Fibroblast of skin of right biceps (primary cell): ENCODE measurements around the gene SPEM3.

Source experiments
- DNase-seq: peaks from one replicate; pipeline ENCODE4 v3.0.0-alpha.2; 2013

Gene SPEM3

DNA sequence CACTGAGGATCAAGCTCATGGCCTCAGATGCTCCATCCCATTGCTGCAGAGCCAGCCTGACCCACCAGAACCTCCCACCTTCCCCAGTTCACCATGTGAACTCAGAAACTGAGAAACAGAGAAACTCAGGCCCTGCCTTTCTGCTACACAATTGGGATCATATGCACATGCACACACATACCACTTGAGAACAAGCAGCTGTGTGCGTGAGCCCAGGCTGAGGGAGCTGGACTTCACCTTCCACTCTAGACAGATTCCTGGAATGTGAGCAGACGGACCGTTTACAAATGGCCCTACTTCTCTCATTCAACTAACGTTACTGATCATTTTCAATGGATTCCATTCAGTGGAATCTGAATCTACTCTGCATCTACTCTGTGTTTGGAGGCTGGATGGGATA, 5.0 kb upstream of the SPEM3 start:
- no peak for DNase-seq

DNA sequence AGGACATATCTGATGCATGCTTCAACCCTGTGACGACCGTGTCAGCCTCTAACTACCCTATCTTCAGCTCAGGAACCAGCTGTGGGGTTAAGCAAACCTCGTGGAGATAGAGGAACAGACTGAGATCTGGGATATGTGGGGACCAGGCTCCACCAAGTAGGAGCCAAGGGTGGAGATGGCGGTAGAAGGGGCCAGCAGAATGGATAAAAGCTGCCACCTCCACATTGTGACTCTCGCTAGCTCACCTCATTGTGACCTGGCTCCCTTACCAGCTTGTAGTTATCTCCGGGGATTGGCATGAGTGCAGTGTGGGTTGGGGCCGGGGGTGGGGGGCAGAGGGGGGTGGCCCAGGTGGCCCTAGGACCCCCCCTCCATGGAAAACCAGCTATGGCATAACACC, 3.3 kb upstream of the SPEM3 start, which contains the start of gene SPEM2:
TSS of gene SPEM2 (plus strand) at position 301 of the 400 bp plus-strand sequence. CDS start at position 374, 73 bp downstream.
- no peak for DNase-seq

DNA sequence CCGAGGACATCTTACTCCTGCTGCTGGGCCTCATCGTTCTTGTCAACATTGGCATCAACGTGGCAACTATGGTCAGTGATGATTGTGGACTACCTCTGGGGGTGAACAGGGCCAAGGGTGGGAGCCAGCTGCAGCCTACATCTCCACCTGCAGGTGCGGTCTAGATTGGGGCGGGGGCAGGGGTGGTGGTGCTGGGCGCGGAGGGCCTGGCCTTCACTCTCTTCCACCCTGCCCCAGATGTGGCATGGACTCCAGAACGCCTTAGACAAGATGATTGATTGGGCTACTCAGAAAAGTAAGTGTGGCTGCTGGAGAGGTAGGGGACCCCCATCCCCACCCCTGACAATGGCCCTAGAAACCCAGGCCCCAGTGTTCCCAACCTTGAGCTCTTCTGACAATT, 2.9 kb upstream of the SPEM3 start:
- no peak for DNase-seq

DNA sequence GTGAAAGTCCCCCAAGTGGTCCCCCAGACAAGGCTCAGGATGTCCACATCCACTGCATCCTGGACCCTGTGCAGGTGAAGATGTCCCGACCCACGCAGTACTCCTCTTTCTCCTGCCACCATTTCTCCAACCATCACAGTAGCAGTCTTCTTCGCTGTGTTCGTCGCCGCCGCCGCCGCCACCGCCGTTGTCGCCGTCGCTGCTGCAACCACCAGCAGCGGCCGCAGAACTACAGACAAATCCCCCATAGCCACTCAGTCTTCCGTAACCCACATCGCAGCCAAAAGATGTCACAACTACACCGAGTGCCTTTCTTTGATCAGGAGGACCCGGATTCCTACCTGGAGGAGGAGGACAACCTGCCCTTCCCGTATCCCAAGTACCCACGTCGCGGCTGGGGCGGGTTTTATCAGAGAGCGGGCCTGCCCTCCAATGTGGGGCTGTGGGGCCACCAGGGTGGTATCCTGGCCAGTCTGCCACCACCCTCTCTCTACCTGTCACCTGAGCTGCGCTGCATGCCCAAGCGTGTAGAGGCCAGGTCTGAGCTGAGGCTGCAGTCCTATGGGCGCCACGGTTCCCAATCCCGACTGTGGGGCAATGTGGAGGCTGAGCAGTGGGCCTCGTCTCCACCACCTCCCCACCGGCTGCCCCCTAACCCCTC, 2.3 kb upstream of the SPEM3 start:
- DNase-seq: no peak

DNA sequence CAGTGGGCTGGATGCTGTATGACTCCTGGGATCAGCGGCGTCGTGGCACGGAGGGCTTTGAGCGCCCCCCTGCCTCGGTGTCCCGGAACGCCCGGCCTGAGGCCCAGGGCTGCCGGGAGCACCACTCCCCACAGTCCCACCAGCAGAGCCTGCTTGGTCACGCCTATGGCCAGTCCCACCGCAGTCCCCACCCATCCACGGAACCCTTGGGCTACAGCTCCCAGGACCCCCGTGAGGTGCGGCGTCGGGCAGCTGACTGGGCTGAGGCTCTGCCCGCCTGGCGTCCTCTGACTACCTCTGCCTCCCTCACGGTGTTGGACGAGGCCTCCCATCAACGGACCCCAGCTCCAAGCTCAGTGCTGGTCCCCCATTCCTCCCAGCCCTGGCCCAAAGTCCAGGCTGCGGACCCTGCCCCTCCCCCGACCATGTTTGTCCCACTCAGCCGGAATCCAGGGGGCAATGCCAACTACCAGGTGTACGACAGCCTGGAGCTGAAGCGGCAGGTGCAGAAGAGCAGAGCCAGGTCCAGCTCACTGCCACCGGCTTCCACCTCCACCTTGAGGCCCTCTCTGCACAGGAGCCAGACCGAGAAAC, 1.7 kb upstream of the SPEM3 start:
- no peak for DNase-seq

DNA sequence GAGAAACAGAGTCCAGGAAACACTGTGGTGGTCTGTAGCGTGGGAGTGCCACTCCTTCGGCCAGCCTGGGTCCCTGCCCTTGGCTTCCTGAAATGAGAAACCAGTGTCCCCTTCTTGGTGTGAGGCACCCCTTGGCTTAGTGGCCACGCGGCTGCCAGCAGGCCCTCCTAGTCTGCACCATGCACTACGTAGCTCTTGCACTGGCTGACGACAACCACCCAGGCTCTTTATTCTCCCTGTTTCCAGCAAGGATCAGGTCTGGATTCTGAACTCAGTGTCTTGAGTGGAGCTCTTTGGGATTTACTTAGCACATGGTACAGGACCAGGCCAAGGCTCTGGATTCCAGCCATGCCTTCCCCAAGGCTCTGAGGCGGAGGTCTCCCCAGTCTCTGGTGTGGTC, 1.1 kb upstream of the SPEM3 start:
- no peak for DNase-seq

DNA sequence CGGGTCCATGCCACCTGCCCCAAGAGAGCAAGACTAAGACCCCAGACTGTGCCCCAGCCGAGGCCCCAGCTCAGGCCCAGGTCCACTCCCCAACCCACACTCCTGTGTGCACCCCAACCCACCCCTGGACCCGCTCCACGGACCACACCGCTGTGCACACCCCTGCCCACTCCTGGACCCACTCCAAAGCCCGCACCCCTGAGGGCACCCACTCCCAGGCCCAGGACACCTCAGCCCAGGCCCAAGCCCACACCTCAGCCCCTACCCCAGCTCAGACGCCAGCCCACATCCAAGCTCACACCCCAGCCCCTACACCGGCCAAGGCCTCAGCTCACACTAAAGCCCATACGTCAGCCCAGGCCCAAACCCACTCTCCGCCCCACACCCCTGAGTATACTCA, 1.1 kb downstream of the SPEM3 start:
- no peak for DNase-seq

DNA sequence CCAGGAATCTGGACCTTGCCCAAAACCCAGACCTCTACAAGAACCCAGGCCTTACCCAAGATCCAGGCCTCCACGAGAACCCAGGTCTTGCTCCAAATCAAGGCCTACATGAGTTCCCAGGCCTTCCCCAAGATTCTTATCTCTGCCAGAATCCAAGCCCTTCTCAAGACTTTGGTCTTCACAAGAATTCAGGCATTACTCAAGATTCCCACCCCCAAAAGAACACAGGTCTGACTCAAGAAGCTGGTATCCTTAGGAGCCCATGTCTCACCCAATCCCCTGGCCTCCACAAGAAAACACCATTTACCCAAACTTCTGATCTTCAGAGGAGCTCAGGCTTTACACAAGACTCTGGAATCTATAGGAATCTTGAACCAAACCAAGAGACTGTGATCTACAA, 2.6 kb downstream of the SPEM3 start:
- DNase-seq: peak; percentile 47

DNA sequence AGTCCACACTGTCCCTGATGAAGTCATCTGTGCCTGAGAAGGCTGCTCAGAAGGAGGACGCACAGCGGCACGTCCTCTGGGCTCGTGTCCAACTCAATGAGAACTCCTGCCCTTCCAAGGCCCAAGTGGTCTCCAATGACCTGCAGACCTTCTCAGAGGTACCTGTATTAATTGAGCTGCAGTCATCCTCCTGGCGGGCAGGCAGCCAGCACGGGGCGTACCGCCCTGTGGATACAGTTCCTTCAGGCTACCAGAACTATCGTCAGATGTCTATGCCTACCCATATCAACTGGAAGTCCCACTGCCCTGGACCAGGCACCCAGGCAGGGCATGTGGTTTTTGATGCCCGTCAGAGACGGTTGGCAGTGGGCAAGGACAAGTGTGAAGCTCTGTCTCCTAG, 3.6 kb downstream of the SPEM3 start:
- no peak for DNase-seq

DNA sequence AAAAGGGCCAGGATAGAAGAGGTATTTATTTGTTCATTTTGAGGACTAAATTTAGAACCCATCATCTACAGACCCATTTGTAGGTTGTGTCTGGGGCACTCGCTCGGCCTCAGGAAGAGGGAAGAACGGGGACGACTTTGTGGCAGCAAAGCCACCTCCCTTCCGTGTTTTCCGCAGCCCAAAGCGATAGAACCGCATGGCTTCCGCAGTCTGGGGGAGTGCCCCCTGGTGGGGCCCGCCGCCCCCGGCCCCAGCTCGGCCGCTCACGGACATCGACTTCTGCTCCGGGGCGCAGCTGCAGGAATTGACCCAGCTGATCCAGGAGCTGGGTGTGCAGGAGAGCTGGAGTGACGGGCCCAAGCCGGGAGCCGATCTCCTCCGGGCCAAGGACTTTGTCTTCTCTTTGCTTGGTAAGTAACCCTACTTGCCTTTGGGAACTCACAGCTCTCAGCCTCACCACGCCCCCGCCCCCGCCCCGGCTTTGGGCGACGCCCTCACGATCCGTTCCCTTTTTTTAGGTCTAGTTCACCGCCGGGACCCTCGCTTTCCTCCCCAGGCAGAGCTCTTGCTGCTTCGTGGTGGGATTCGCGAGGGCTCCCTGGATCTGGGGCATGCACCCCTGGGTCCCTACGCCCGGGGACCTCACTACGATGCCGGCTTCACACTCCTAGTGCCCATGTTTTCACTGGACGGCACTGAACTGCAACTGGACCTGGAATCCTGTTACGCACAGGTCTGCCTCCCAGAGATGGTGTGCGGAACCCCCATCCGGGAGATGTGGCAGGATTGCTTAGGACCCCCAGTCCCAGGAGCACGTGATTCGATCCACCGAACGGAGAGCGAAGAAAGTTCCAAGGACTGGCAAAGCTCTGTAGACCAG, 7.3 kb downstream of the SPEM3 start:
- no peak for DNase-seq

DNA sequence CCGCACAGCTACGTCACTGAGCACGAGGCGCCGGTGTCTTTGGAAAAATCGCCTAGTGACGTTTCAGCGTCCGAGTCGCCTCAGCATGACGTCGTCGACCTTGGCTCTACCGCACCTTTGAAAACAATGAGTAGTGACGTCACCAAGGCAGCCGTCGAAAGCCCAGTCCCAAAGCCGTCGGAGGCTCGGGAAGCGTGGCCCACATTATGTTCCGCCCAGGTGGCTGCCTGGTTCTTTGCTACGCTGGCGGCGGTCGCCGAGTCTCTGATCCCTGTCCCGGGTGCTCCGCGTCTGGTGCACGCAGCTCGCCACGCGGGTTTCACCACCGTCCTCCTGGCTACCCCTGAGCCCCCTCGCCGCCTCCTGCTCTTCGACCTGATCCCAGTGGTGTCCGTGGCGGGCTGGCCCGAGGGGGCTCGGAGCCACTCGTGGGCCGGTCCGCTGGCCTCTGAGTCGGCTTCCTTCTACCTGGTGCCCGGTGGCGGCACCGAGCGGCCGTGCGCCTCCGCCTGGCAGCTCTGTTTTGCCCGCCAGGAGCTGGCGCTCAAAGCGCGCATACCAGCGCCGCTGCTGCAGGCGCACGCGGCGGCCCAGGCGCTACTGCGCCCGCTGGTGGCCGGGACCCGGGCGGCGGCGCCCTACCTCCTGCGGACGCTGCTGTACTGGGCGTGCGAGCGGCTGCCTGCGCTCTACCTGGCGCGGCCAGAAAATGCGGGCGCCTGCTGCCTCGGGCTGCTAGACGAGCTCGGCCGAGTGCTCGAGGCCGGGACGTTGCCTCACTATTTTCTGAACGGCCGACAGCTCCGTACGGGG, 8.1 kb downstream of the SPEM3 start:
- peak; percentile 77 for DNase-seq

DNA sequence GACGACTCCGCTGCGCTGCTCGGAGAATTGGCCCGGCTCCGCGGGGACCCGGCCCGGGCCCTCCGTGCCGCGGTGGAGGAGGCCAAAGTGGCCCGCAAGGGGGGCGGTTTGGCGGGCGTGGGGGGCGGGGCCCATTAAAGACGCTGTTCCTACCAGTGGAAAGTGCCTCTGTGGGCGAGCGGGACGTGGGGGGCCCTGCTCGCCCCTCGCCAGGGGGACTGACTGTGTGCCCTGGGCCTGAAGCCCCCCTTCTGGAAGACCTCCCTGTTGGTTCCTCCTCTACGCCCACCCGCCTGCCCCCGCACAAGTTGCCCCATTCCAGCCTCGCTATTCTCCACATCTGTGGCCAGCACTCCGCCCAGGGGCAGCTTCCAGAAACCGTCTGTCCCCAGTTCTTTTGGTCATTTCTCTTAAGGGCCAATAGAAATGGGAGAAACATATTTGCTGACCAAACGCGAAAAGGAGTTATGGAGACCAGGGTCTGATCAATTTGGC, 8.8 kb downstream of the SPEM3 start:
- no peak for DNase-seq

DNA sequence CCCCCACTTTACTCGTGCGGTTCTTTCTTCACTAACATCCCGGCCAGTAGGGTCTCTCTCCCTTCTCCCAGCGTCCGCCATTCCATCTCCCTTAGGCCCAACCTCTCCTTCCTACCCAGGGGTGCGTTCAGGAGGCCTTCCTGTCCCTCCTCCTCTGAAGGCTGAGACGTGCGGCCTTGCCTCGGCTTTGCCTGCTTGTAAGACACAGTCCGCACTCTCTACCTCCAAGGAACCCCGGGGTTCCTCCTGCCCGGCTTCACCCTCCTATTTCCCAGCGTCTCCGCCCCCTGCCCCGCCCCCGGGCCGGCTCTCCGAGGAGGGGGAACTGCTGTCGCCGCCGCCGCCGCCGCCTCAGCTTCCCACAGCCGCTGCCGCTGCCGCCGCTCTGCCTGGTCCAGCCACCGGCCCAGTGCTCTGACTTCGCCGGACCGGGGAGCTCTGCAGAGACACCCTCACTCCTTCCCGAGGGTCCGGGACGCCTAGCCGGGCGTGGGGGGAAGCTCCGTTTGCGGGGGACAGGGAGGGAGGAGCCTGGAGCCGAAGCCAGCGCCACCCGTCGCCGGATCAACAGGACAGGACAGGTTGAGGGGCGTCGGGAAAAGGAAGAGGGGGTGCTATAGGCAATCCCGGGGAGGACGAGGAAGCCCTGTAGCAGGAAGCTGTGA, 9.4 kb downstream of the SPEM3 start:
- DNase-seq: no peak

DNA sequence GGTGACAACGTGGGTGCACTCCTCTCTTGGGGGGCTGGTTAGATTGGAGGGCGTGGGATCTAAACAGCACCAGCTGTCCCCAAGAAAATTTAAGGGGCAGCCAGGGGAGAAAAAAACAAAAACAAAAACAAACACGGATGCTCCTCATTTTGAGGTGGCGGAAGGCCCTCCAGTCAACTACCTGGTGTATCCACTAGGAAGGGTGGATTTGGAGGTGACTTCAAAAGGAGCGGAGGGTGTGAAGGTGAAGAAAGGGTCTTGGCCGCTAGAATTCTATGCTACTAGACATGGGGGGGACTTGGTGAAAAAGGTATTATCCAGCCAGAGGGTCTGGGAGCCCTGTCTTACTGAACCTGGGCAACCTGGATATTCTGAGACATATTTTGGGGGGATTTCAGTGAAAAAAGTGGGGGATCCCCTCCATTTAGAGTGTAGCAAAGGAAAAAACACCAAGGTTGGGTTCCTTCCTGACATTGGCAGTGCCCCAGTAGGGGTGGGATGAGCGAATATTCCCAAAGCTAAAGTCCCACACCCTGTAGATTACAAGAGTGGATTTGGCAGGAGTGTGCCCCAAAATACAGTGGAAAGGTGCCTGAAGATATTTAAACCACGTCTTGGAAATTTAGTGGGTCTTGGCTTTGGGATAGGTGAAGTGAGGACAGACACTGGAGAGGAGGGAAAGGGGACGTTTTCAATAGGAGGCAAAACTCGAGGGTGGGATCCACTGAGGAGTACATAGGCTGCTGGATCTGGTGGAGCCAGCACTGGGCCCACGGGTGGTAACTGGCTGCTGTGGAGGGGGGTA, 10.2 kb downstream of the SPEM3 start:
- DNase-seq: no peak

DNA sequence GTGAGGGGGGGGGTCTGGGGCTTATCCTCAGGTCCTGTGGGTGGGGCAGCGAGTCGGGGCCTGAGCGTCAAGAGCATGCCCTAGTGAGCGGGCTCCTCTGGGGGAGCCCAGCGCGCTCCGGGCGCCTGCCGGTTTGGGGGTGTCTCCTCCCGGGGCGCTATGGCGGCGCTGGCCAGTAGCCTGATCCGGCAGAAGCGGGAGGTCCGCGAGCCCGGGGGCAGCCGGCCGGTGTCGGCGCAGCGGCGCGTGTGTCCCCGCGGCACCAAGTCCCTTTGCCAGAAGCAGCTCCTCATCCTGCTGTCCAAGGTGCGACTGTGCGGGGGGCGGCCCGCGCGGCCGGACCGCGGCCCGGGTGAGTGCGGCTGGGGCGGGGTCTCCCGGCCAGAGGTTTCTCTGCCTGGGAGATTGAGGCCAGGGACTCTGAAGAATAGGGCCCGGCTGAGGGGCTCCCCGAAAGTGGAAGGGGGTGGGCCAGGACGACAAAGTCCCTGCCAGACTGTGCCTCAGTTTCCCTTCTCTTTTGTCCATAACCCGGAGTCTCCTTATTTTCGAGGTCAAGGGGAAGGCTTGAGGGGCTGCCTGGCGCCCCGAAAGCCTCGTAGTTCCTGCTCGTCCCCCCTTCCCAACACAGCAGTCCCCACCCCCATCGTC, 10.9 kb downstream of the SPEM3 start, which contains the start of gene FGF11:
TSS of gene FGF11 (plus strand) at position 51 of the 651 bp plus-strand sequence. CDS start at position 160, 109 bp downstream.
- no peak for DNase-seq

DNA sequence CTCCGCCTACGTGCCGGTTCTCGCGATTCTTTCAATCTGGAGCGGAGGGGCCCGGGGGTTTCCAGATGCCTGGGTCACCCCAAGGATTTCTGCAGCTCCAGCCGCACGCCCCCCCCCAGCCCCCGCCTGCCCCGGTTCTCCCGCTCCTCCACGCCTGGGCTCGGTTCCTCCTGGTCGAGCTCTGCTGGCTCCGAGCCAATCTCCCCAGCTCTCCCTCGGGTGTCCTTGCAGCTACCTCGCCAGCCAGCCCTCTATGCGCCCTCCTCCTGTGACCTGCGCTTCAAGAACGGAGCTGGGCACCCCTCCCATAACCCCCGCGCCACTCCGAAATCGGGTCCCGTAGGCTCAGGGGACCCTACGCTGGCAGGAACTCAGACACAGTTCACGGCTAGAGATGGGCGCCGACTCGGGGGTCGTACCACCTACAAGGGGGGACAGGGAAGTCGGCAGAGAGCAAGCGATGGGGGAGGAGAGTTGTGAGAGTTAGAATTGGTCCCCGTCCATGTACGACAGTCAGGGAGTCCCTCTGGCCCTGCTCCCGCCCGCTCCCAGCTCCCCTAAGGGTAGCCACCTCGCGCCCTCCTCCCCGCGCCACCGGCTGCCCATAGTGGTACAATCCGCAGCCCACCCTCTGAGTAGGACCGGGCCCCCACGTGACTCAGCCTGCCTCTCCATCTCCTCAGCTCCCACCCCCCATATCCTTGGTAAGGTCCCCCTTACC, 11.6 kb downstream of the SPEM3 start:
- DNase-seq: peak; percentile 28

DNA sequence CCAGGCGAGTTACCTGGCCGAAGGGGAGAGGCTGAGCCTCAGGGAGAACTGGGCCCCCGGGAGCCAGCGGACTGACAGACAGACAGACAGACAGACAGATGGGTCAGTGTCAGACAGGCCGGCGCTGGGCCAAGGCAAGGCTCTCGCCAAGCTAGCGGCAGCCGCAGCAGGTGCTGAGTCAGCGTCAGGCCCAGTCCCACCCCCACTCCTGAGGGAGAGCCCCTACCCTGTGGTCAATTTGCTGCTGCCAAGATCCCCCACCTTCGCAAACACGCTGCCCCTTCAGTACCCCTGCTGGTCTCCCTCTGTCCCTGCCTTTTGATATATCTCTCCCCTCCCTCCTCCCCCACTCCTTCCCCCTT, 12.2 kb downstream of the SPEM3 start:
- DNase-seq: peak; percentile 53

DNA sequence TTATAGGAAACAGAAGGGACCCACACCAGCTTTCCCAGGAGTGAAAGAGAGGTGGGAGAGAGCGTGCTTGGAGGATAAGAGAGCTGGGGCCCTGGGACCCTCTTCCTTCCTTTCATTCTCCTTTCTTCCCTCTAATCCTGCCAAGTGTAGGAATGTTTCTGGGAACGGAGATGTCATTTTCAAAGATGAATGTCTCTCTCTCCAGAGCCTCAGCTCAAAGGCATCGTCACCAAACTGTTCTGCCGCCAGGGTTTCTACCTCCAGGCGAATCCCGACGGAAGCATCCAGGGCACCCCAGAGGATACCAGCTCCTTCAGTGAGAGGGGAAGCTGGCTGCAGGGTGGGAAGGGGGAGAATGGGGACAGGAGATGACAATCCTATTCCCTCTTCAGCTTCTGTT, 12.6 kb downstream of the SPEM3 start:
- DNase-seq: peak; percentile 34

DNA sequence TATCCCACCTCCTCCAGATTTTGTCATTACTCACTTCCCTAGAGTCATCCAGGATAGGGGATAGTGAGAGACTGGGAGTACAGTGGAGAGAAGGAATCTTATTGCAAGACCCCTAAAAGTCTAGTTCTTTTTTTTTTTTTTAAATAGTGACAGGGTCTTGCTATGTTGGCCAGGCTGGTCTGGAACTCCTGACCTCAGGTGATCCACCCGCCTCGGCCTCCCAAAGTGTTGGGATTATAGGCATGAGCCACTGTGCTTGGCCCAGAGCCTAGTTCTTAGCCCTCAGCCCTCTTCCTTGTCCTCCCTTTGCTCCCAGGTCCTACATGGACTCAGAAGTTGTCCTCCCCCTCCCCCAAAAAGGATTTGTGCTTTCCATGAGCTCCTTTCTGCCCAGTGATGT, 13.5 kb downstream of the SPEM3 start:
- DNase-seq: no peak
